Mucosa of stomach (tissue), 1 donor: Measurements from ENCODE around the gene CDCA4.

Experiments
- H3K27me3 ChIP-seq: one replicate; pipeline ENCODE4 v1.7.0; 2013; ENCODE audit warnings: mild to moderate bottlenecking, low read length; ENCODE audit not compliant: control insufficient read depth, insufficient read depth
- H3K36me3 ChIP-seq: one replicate; pipeline ENCODE4 v1.7.0; 2013; ENCODE audit warnings: low read length; ENCODE audit not compliant: control insufficient read depth, insufficient read depth
- H3K4me1 ChIP-seq: one replicate; pipeline ENCODE4 v1.7.0; 2013; ENCODE audit warnings: mild to moderate bottlenecking, low read length; ENCODE audit not compliant: control insufficient read depth, insufficient read depth
- H3K4me3 ChIP-seq: one replicate; pipeline ENCODE4 v1.7.0; 2013; ENCODE audit warnings: low read length
- H3K9ac ChIP-seq: one replicate; pipeline ENCODE4 v1.7.0; 2013; ENCODE audit warnings: mild to moderate bottlenecking, low read length, moderate library complexity
- H3K9me3 ChIP-seq: one replicate; pipeline ENCODE4 v1.7.0; 2013; ENCODE audit warnings: mild to moderate bottlenecking, low read length, moderate library complexity; ENCODE audit not compliant: control insufficient read depth
- donor health status: Pancreatic carcinoma.

The CDCA4 gene

DNA sequence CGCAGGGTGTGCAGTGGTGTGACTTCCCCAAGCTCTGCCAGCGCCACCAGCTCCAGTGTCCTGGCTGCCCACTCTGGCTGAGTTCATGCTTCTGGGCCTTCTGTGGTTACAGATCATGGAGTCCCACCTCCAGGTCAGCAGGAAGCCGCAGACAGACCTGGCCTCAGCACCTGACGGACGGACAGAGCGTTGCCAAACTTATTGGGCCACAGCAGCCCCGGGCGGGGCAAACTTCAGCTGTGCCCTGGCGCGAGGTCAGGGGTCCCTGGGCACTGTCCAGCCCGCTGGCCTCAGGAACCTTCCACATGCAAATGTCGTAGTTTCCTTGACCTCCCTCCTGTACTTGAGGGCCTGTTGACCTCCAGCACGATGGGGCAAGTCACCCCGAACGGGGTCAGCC, 33.1 kb upstream of the CDCA4 start:
- H3K9ac ChIP-seq = no peak overlapping the region
- no peaks in the 10 kb centered on the region for H3K27me3 ChIP-seq
- no peak overlapping the region for H3K4me3 ChIP-seq
- no peaks in the 10 kb centered on the region for H3K9me3 ChIP-seq
- H3K4me1 ChIP-seq = peaks cover 11% of the 10 kb centered on the region
- H3K36me3 ChIP-seq = no peaks in the 10 kb centered on the region

DNA sequence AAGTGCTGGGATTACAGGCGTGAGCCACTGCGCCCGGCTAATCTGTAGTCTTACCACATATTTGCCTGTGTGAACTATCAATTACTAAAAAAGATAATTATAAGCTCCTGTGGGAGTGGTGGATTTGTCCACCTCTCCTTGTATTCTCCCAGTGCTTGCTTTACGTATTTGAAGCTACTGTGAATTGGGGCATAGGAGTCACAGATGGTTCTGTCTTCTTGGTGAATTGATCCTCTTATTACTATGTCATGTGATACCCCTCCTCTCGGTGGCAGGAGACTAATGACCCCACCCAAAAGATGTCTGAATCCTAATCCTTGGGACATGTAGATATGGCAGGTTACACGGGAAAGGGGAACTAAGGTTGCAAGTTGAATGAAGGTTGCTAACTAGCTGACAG, 32.5 kb upstream of the CDCA4 start:
- H3K36me3 ChIP-seq = no peaks in the 10 kb centered on the region
- H3K27me3 ChIP-seq = no peaks in the 10 kb centered on the region
- H3K9me3 ChIP-seq = no peaks in the 10 kb centered on the region
- peaks cover 11% of the 10 kb centered on the region for H3K4me1 ChIP-seq
- no peak overlapping the region for H3K4me3 ChIP-seq
- no peak overlapping the region for H3K9ac ChIP-seq

DNA sequence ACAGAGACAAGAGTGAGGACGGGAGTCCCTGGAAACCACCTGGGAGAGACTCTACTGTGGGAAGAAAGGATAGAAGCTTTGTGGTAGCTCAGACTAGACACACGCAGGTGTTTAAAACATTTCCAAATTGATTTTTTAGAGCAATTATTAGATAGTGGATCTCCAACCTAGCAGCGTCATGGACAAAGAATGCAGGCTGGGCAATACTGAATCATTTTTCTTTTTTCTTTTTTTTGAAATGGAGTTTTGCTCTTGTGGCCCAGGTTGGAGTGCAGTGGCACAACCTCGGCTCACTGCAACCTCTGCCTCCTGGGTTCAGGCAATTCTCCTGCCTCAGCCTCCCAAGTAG, 31.2 kb upstream of the CDCA4 start:
- Histone ChIP-seq H3K9ac (no peak overlapping the region), H3K4me3 (no peak overlapping the region), H3K36me3 (no peaks in the 10 kb centered on the region)

DNA sequence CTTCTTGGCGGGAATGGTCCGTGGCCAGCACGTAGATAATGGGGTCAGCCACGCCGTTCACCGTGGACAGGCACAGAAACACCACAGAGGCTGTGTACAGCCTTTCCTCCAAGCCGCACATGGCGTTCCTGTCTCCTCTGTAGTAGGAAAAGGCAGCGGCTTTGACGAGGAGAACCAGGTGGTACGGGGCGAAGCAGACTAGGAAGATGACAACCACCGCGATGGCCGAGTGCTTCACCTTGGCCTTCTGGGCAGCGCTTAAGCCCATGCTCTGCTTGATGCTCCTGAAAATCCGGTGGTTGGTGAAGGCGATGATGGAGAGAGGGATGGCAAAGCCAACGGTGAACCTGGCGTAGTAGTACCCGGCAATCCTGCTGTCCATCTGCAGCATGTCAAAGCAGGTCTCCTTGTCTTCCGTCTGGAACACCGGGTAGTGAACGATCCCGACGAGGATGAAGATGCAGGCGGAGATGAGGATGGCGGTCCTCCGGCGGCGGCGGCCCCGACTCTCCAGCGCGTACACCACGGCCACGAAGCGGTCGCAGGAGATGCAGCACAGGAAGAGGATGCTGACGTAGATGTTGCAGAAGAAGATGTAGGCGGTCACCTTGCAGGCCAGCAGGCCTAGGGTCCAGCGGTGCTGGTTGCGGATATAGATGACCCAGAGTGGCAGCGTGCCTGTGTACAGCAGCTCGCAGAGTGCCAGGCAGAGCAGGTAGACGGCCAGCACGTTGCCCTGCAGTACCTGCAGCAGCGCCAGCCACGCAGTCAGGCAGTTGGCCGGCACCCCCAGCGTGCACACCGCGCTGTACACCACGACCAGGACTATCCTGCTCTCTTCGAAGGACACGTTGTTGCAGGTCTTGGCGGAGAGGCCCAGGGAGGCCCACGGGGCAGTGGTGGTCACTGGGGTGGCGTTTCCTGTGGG, 30.6 kb upstream of the CDCA4 start:
- peaks cover 11% of the 10 kb centered on the region for H3K4me1 ChIP-seq
- H3K27me3 ChIP-seq = no peaks in the 10 kb centered on the region
- H3K9ac ChIP-seq = no peak overlapping the region
- H3K4me3 ChIP-seq = no peak overlapping the region
- no peaks in the 10 kb centered on the region for H3K36me3 ChIP-seq
- no peaks in the 10 kb centered on the region for H3K9me3 ChIP-seq

More for the DNA sequence above, 31.2 kb upstream of the CDCA4 start:
- no peaks in the 10 kb centered on the region for H3K9me3 ChIP-seq
- H3K27me3 ChIP-seq = no peaks in the 10 kb centered on the region
- H3K4me1 ChIP-seq = peaks cover 11% of the 10 kb centered on the region

DNA sequence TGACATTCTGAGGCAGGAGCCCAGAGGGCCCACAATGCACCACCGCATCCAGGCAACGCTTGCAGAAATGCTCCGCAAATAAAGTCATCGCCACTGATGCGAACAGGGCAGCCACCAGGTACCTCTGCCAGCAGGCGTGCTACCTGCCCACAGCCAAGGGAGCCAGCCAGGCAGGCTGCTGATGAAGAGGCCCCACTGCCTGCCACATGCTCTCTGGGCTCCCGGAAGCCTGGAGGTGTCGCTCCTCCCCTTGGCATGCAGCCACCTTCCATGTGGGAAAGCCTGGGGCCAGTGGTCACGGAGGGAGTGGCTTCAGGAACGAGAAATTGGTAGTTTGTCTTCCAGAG, 29.6 kb upstream of the CDCA4 start:
- Histone ChIP-seq H3K9ac (no peak overlapping the region), H3K27me3 (no peaks in the 10 kb centered on the region), H3K36me3 (no peaks in the 10 kb centered on the region), H3K9me3 (no peaks in the 10 kb centered on the region), H3K4me3 (no peak overlapping the region), H3K4me1 (peaks cover 11% of the 10 kb centered on the region)

DNA sequence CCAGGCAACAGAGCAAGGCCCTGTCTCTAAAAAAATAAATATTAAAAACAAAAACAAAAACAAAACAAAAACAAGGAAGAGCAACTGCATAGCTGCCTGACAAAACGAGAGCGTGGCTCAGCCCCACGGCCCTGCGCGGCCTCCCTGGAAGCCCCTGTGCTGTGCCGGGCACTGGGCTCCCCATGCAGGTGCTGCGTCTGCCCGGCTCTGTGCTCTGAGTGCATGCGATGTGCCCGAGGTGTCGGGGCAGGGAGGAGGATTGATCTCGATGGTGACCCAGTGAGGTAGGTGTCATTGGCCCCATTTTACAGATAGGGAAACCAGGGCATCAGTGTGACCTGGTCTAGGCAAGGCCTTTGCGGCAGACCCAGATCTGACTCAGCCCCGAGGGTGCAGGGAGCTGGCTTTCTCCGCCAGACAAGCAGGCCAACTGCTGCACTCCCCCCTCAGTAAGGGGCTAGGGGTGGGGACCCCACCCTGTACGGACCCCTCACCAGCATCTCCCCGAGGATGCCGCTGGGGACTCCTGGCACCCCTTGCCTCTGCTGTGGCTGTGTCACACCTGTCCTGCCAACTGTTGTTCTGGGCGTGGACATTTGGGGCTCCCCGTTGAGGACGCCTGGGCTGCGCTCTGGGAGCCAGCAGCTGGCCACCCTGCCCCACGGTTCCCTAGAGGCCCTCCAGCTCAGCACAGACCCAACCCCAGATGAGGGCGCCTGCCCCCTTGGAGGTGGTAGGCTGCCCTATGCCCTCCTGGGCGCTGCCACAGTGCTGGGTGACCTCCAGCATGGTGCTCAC, 29.1 kb upstream of the CDCA4 start:
- Histone ChIP-seq H3K4me3 (no peak overlapping the region), H3K36me3 (no peaks in the 10 kb centered on the region), H3K9me3 (no peaks in the 10 kb centered on the region), H3K9ac (no peak overlapping the region), H3K27me3 (peaks cover under 1% of the 10 kb centered on the region), H3K4me1 (peaks cover 11% of the 10 kb centered on the region)

DNA sequence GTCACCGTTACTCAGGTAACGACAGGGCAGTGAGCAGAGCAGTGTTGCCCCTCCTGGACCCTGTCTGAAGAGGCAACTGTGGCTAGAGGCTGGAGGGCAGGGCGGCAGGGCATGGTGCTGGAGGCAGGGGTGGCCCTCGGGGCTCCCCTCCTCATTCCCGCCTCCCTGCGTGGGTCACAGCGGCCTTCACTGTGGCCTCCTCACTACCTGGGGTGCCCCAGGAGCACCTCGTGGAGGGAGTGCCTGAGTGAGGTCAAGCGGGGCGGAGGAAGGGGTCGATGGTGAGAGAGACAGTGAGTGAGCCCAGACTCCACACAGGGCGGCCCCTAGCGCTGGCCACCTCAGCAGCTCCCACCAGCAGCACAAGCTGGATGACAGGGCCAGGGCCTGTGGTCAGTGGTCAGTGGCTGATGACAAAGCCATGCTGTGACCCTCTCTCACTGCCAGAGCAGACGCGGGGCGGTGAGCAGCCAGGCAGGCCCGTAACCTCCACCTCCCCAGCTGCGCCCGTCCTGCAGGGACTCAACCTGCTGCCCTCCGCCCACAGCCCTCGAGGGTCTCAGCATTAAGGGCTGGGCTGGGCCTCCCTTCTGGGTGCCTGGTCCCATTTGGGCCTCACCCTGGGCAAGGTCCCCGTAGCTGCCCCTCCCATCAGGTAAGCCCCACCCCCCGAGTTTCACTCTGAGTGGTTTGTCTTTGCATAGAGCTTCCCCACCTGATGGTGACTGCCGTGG, 26.6 kb upstream of the CDCA4 start:
- peaks cover 11% of the 10 kb centered on the region for H3K4me1 ChIP-seq
- peaks cover 8% of the 10 kb centered on the region for H3K27me3 ChIP-seq
- H3K9ac ChIP-seq = no peak overlapping the region
- no peak overlapping the region for H3K4me3 ChIP-seq
- H3K36me3 ChIP-seq = no peaks in the 10 kb centered on the region
- H3K9me3 ChIP-seq = no peaks in the 10 kb centered on the region

DNA sequence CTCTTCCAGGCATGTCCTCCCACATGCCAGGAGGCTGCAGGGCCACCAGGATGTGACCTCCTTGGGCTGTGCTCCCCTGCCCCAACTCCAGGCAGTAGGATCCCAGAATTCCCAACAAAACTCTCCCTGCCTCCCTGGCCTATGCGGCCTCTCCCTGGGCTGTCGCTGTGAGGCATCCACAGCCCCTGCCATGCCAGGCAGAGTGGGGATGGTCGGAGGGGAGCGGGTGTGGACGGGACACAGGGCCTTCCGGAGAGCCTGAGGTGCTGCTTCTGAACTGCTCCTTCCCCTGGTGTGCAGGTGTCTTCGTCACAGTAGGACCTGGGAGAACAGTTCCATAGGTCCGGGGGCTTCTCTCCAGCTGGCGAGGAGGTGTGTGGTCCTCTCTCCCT, 26.0 kb upstream of the CDCA4 start:
- Histone ChIP-seq H3K9ac (no peak overlapping the region), H3K9me3 (no peaks in the 10 kb centered on the region), H3K27me3 (peaks cover 12% of the 10 kb centered on the region), H3K4me1 (peaks cover 11% of the 10 kb centered on the region), H3K36me3 (no peaks in the 10 kb centered on the region), H3K4me3 (no peak overlapping the region)

DNA sequence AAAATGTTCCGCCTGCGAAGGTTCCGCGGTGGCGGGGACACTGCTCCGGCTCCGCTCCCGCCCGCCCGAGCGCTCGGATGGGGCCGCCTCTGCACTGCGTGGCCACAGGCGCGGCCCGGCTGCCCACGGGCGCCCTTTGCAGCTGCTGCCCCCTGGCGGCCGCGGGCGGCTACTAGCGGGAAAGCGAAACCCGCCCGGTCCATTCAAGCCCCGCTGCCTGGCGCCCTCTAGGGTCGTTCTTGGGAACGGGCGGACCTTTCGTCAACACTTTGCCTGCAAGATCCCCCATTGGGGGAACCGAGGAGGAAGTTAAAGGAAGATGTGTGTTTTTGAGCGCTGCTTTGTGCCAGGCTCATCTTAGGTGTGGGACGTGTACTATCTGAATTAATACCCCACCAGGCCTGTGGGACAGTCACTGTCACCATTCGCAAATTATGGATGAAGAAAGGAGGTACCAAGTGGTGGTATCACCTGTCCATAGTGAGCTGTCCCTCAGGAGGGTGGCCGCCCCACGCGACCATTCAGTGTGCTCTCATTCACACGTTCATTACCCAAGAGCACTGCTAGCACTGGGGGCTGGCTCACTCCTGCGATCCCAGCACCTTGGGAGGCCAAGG, 24.9 kb upstream of the CDCA4 start:
- H3K4me3 ChIP-seq = no peak overlapping the region
- H3K9ac ChIP-seq = no peak overlapping the region
- no peaks in the 10 kb centered on the region for H3K9me3 ChIP-seq
- peaks cover 10% of the 10 kb centered on the region for H3K4me1 ChIP-seq
- H3K27me3 ChIP-seq = peaks cover 17% of the 10 kb centered on the region
- no peaks in the 10 kb centered on the region for H3K36me3 ChIP-seq

DNA sequence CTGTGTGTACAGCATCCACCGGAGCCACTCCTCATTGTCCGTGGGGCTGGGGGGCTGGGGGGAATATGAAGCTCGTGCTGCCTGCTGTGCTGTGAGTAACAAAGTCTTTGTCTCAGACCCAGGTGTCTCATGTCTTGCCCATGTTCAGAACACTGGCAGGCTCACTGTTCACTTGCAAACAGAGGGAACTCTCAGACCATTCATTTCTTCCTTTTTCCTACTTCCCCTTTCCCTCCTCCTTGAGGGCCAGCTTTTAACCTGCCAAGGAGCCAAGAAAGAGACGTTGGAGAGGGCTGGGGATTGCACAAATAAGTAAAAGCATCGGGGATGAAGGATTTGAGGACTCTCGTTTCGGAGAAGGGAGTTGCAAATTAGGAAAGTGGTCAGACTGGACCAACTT, 22.8 kb upstream of the CDCA4 start:
- Histone ChIP-seq H3K4me3 (no peak overlapping the region), H3K4me1 (no peaks in the 10 kb centered on the region), H3K36me3 (no peaks in the 10 kb centered on the region), H3K9me3 (no peaks in the 10 kb centered on the region), H3K27me3 (peaks cover 17% of the 10 kb centered on the region), H3K9ac (no peak overlapping the region)

DNA sequence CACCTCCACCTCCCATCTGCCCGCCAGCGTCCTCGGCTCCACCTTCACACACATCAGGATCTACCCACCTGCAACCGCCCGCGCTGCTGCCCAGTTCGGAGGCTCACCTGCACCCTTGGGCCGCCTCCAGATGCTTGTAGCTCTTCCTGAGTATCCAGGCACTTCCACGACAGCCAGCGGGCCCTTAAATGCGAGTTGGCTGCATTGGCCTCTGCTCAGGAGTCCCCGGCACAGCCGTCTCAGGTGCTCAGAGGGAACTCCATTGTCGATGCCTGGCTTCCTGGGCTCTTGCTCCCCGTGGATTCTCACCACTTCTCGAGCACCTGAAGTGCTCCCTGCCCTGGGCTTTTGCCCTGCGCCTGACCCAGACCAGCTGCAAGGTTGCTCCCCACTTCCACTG, 21.9 kb upstream of the CDCA4 start:
- Histone ChIP-seq H3K9me3 (no peaks in the 10 kb centered on the region), H3K4me3 (no peak overlapping the region), H3K36me3 (no peaks in the 10 kb centered on the region), H3K4me1 (no peaks in the 10 kb centered on the region), H3K27me3 (peaks cover 17% of the 10 kb centered on the region), H3K9ac (no peak overlapping the region)
